Mesothelial cell of epicardium (in vitro differentiated cells): Measurements from ENCODE around the gene PLCG1. TPM values are rescaled to one million over a fixed set of nuclear protein-coding genes. Genes with fewer than 3 reads are reported as not detected.

Source experiments
- DNase-seq, 2 experiments: peaks; one replicate each; pipeline ENCODE4 v3.0.0; 2021; ENCODE audit warnings: low spot score in 2 of 2; ENCODE audit not compliant: unreplicated experiment in 2 of 2
- H3K27ac Mint-ChIP-seq: 2 replicates; pipeline ENCODE4 v1.8.0; 2021; ENCODE audit warnings: mixed read lengths
- H3K27me3 Mint-ChIP-seq: 2 replicates; pipeline ENCODE4 v1.8.0; 2021; ENCODE audit warnings: low read depth, mixed read lengths
- H3K36me3 Mint-ChIP-seq: 2 replicates; pipeline ENCODE4 v1.8.0; 2021; ENCODE audit warnings: mixed read lengths
- H3K4me1 Mint-ChIP-seq: 2 replicates; pipeline ENCODE4 v1.8.0; 2021; ENCODE audit warnings: mixed read lengths
- H3K4me3 Mint-ChIP-seq: 2 replicates; pipeline ENCODE4 v1.8.0; 2021; ENCODE audit warnings: mild to moderate bottlenecking, moderate library complexity, mixed read lengths
- H3K9me3 Mint-ChIP-seq: 2 replicates; pipeline ENCODE4 v1.8.0; 2021; ENCODE audit warnings: mixed read lengths
- CTCF ChIP-seq: fragments of 200-600 bp; sonication (generic); IDR thresholded peaks from one replicate; pipeline ENCODE4 v1.5.0; 2021; ENCODE audit warnings: antibody characterized with exemption; ENCODE audit not compliant: unreplicated experiment
- total RNA-seq: library from RNA; stranded (reverse); gene quantifications from 3 replicates; pipeline ENCODE4 v1.2.1, GENCODE V29; 2021

The PLCG1 gene
- total RNA-seq, 1 donor from 2014 or later, result 301 TPM

GRCh38 chr20:41095110-41095969 is 42.0 kb upstream of the PLCG1 start:
- peaks cover 45% of the 10 kb centered on the region for H3K36me3 Mint-ChIP-seq
- H3K4me3 Mint-ChIP-seq, result no peak overlapping the region
- DNase-seq, result peak; percentile 31 to 48
- TF ChIP-seq CTCF, result peak; percentile 83
- H3K27ac Mint-ChIP-seq, result peak overlapping the region; percentile 43
- H3K4me1 Mint-ChIP-seq, result no peaks in the 10 kb centered on the region
- no peaks in the 10 kb centered on the region for H3K9me3 Mint-ChIP-seq
- no peaks in the 10 kb centered on the region for H3K27me3 Mint-ChIP-seq

- Mint-ChIP-seq H3K36me3 (peaks cover 37% of the 10 kb centered on the region), H3K27me3 (no peaks in the 10 kb centered on the region), H3K4me3 (no peak overlapping the region), H3K4me1 (no peaks in the 10 kb centered on the region), H3K27ac (no peak overlapping the region), H3K9me3 (no peaks in the 10 kb centered on the region)
- no peak for TF ChIP-seq CTCF
- no peak for DNase-seq
These were observed 38.6 kb upstream of the PLCG1 start for GRCh38 chr20:41098703-41099250.

GRCh38 chr20:41100001-41100480 is 37.3 kb upstream of the PLCG1 start:
- Mint-ChIP-seq H3K9me3 (no peaks in the 10 kb centered on the region), H3K27ac (no peak overlapping the region), H3K27me3 (no peaks in the 10 kb centered on the region), H3K36me3 (peaks cover 38% of the 10 kb centered on the region), H3K4me1 (no peaks in the 10 kb centered on the region), H3K4me3 (no peak overlapping the region)
- DNase-seq, result no peak
- TF ChIP-seq CTCF, result no peak

GRCh38 chr20:41101660-41102059 is 35.7 kb upstream of the PLCG1 start:
- H3K9me3 Mint-ChIP-seq, result no peaks in the 10 kb centered on the region
- peaks cover 37% of the 10 kb centered on the region for H3K36me3 Mint-ChIP-seq
- no peak for TF ChIP-seq CTCF
- H3K27me3 Mint-ChIP-seq, result no peaks in the 10 kb centered on the region
- no peak for DNase-seq
- H3K4me3 Mint-ChIP-seq, result no peak overlapping the region
- H3K4me1 Mint-ChIP-seq, result no peaks in the 10 kb centered on the region
- H3K27ac Mint-ChIP-seq, result no peak overlapping the region

- DNase-seq, result no peak
- Mint-ChIP-seq H3K36me3 (peaks cover 46% of the 10 kb centered on the region), H3K27me3 (no peaks in the 10 kb centered on the region), H3K4me3 (no peak overlapping the region), H3K27ac (no peak overlapping the region), H3K4me1 (no peaks in the 10 kb centered on the region), H3K9me3 (no peaks in the 10 kb centered on the region)
- TF ChIP-seq CTCF, result no peak
These were observed 28.8 kb upstream of the PLCG1 start for GRCh38 chr20:41108531-41108930.
